B cell (primary cell): ENCODE results near the gene HTR1A. TPM values are rescaled to one million over a fixed set of nuclear protein-coding genes. Genes with fewer than 3 reads are reported as not detected.

Source experiments
- ATAC-seq: fragments of 200-7000 bp; cut with Tn5 transposase; one replicate; pipeline ENCODE4 v1.10.0; 2021; ENCODE audit warnings: low read depth, mild to moderate bottlenecking, moderate number of reproducible peaks, moderate library complexity
- CTCF ChIA-PET: fragments of 350-600 bp; sonication (Branson Sonifier 250); formaldehyde crosslinking; loops from one replicate; lab custom pipeline; 2021; ENCODE audit warnings: antibody characterized with exemption, inconsistent platforms; lab: Charles Lee
- POLR2A ChIA-PET: fragments of 350-600 bp; sonication (Branson Sonifier 250); formaldehyde crosslinking; loops from one replicate; lab custom pipeline; 2021; ENCODE audit warnings: antibody characterized with exemption; lab: Charles Lee
- DNase-seq: peaks from one replicate; pipeline ENCODE4 v3.0.0; 2013
- H2AFZ ChIP-seq: 2 replicates; pipeline ENCODE4 v1.6.1; 2012; ENCODE audit warnings: mild to moderate bottlenecking, low read depth, low read length; ENCODE audit not compliant: insufficient read depth, poor library complexity, severe bottlenecking
- H3K27ac ChIP-seq, 2 donors: 1 replicate in 1 of 2; 2 replicates in 1 of 2; pipeline ENCODE4 v1.5.1; 2012 to 2013; ENCODE audit warnings: low read length in 2 of 2, mild to moderate bottlenecking in 2 of 2, moderate library complexity in 1 of 2
- H3K27me3 ChIP-seq, 4 experiments: fragments of 200-600 bp in 1 of 4; sonication (generic) in 1 of 4; replicated peaks in 1 of 4; 1 replicate in 2 of 4; 2 replicates in 2 of 4; pipeline versions ENCODE4 v1.6.1 to v1.7.0; 2013 to 2016; ENCODE audit warnings: low read length in 3 of 4, mild to moderate bottlenecking in 2 of 4, mixed read lengths in 1 of 4, moderate library complexity in 1 of 4; ENCODE audit not compliant: insufficient read depth in 4 of 4, control insufficient read depth in 3 of 4; ENCODE audit errors: control extremely low read depth in 1 of 4
- H3K36me3 ChIP-seq, 2 experiments: replicated peaks in 1 of 2; 1 replicate in 1 of 2; 2 replicates in 1 of 2; pipeline versions ENCODE4 v1.6.1 to v1.7.1; 2013; ENCODE audit warnings: low read length in 1 of 2; ENCODE audit not compliant: insufficient read depth in 2 of 2, control insufficient read depth in 1 of 2; ENCODE audit errors: control extremely low read depth in 1 of 2, extremely low read depth in 1 of 2
- H3K4me1 ChIP-seq, 2 donors: fragments of 200-600 bp in 1 of 2; sonication (generic) in 1 of 2; 1 replicate in 1 of 2; 2 replicates in 1 of 2; pipeline versions ENCODE4 v1.5.1 to v1.6.1; 2013 to 2017; ENCODE audit warnings: low read length in 2 of 2; ENCODE audit not compliant: control insufficient read depth in 2 of 2, insufficient read depth in 2 of 2
- H3K4me2 ChIP-seq: replicated peaks from 2 replicates; pipeline ENCODE3; 2012; ENCODE audit warnings: mild to moderate bottlenecking, low read depth, low read length; ENCODE audit not compliant: poor library complexity, severe bottlenecking
- H3K4me3 ChIP-seq, 5 experiments: fragments of 200-600 bp in 1 of 5; sonication (generic) in 1 of 5; 1 replicate in 3 of 5; 2 replicates in 2 of 5; pipeline versions ENCODE4 v1.5.1 to v1.7.0; 2011 to 2016; ENCODE audit warnings: low read length in 4 of 5, mild to moderate bottlenecking in 4 of 5, low read depth in 2 of 5, control low read depth in 1 of 5, moderate library complexity in 1 of 5; ENCODE audit not compliant: insufficient read depth in 1 of 5; ENCODE audit errors: control extremely low read depth in 1 of 5, extremely low read depth in 1 of 5
- H3K79me2 ChIP-seq: fragments of 200-600 bp; sonication (generic); one replicate; pipeline ENCODE4 v1.6.0; 2016; ENCODE audit warnings: low read length; ENCODE audit not compliant: control insufficient read depth, insufficient read depth
- H3K9ac ChIP-seq: fragments of 200-600 bp; sonication (generic); 2 replicates; pipeline ENCODE4 v1.6.1; 2017; ENCODE audit warnings: mild to moderate bottlenecking, low read length, moderate library complexity
- H3K9me3 ChIP-seq, 3 donors: one replicate each; pipeline versions ENCODE4 v1.6.1 to v1.7.1; 2013; ENCODE audit warnings: low read length in 2 of 3; ENCODE audit not compliant: control insufficient read depth in 2 of 3, insufficient read depth in 1 of 3; ENCODE audit errors: control extremely low read depth in 1 of 3
- H4K20me1 ChIP-seq: 2 replicates; pipeline ENCODE4 v1.6.0; 2012; ENCODE audit warnings: mild to moderate bottlenecking, low read length; ENCODE audit not compliant: insufficient read depth, control insufficient read depth, poor library complexity, severe bottlenecking
- H3K27ac Mint-ChIP-seq: one replicate; pipeline ENCODE4 v1.8.0; 2021; ENCODE audit warnings: mixed read lengths
- H3K27me3 Mint-ChIP-seq: one replicate; pipeline ENCODE4 v1.8.0; 2021; ENCODE audit warnings: mixed read lengths
- H3K4me1 Mint-ChIP-seq: one replicate; pipeline ENCODE4 v1.8.0; 2021; ENCODE audit warnings: mixed read lengths
- H3K4me3 Mint-ChIP-seq: one replicate; pipeline ENCODE4 v1.8.0; 2021; ENCODE audit warnings: mixed read lengths
- H3K9me3 Mint-ChIP-seq: one replicate; pipeline ENCODE4 v1.8.0; 2022; ENCODE audit warnings: mixed read lengths; ENCODE audit not compliant: insufficient read depth
- CTCF ChIP-seq: fragments of 200-600 bp; IDR thresholded peaks from one replicate; pipeline ENCODE4 v1.8.0; 2022; ENCODE audit warnings: antibody characterized with exemption, mild to moderate bottlenecking
- EZH2 ChIP-seq: IDR thresholded peaks from 2 replicates; pipeline ENCODE4 v1.6.1; 2012; ENCODE audit warnings: borderline replicate concordance, low read depth, mild to moderate bottlenecking, moderate library complexity, low read length; ENCODE audit not compliant: insufficient read depth, poor library complexity, severe bottlenecking
- WGBS: methylation state at CpG from one replicate; pipeline ENCODE4 v1.1.5; 2013; ENCODE audit warnings: missing lambda C conversion rate; ENCODE audit not compliant: insufficient coverage; 5-methylcytosine and 5-hydroxymethylcytosine counted together
- intact Hi-C: fragments of 100-400 bp; cut with micrococcal nuclease; formaldehyde crosslinking; loops from one replicate; pipeline ENCODE4 v1.10.0; 2022
- polyA plus RNA-seq: library from polyadenylated mRNA; depleted of rRNA; stranded (reverse); fragments of >200 nt; gene quantifications from 2 replicates; pipeline ENCODE4 v1.2.3, GENCODE V29; 2012
- total RNA-seq, 2 donors: library from RNA; stranded (reverse); fragments of 120-200 nt in 1 of 2; gene quantifications; 1 replicate in 1 of 2; 2 replicates in 1 of 2; pipeline versions ENCODE4 v1.2.3 to v1.2.4, GENCODE V29; 2013 to 2022

HTR1A gene
- total and polyA plus RNA-seq, 2 donors (not counting 1 experiment from before 2014, with no cell fraction given): not detected

GRCh38 chr5:63923914-63924313, 38.3 kb downstream of the HTR1A start:
- no peaks in the 10 kb centered on the region for H3K9me3 ChIP-seq
- Mint-ChIP-seq H3K4me1 (no peaks in the 10 kb centered on the region), H3K27me3 (no peaks in the 10 kb centered on the region), H3K27ac (no peak overlapping the region), H3K9me3 (peaks cover 2% of the 10 kb centered on the region), H3K4me3 (no peak overlapping the region)
- DNase-seq (no peak), ATAC-seq (no peak)
- WGBS: no CpG with 5 or more reads among the region's 3 CpGs
- ChIA-PET CTCF (no interaction called here), POLR2A (no interaction called here)
- H3K27ac ChIP-seq: no peak overlapping the region
- no peak overlapping the region for H3K4me3 ChIP-seq
- TF ChIP-seq EZH2 (no peak), CTCF (no peak)
- intact Hi-C loops: no loop called here
- no peaks in the 10 kb centered on the region for H3K27me3 ChIP-seq
- no peaks in the 10 kb centered on the region for H4K20me1 ChIP-seq
- H3K9ac ChIP-seq: no peak overlapping the region
- no peak overlapping the region for H3K4me2 ChIP-seq
- no peaks in the 10 kb centered on the region for H3K79me2 ChIP-seq
- no peaks in the 10 kb centered on the region for H3K36me3 ChIP-seq
- no peak overlapping the region for H2AFZ ChIP-seq
- no peaks in the 10 kb centered on the region for H3K4me1 ChIP-seq

GRCh38 chr5:63919763-63920478, 42.3 kb downstream of the HTR1A start:
- Histone ChIP-seq H3K4me3 (no peak overlapping the region), H3K9ac (no peak overlapping the region), H3K4me1 (no peaks in the 10 kb centered on the region), H3K27me3 (no peaks in the 10 kb centered on the region), H3K9me3 (no peaks in the 10 kb centered on the region), H2AFZ (no peak overlapping the region), H4K20me1 (no peaks in the 10 kb centered on the region), H3K4me2 (no peak overlapping the region), H3K36me3 (no peaks in the 10 kb centered on the region), H3K27ac (no peak overlapping the region), H3K79me2 (no peaks in the 10 kb centered on the region)
- DNase-seq (no peak), ATAC-seq (no peak)
- ChIA-PET CTCF (no interaction called here), POLR2A (no interaction called here)
- no peaks in the 10 kb centered on the region for H3K4me1 Mint-ChIP-seq
- no peak overlapping the region for H3K27ac Mint-ChIP-seq
- no peak for TF ChIP-seq CTCF
- no peak for TF ChIP-seq EZH2
- WGBS: 100% methylated on average over 1 of the region's 7 CpGs
- intact Hi-C loops: no loop called here
- no peaks in the 10 kb centered on the region for H3K27me3 Mint-ChIP-seq
- H3K9me3 Mint-ChIP-seq: peaks cover 2% of the 10 kb centered on the region
- H3K4me3 Mint-ChIP-seq: no peak overlapping the region
